GM21528 (cell line): ENCODE measurements around the gene MEPE.

Experiments
- ATAC-seq: cut with Tn5 transposase; IDR thresholded peaks from one replicate; pipeline ENCODE4 v1.9.1; 2021; ENCODE audit warnings: mild to moderate bottlenecking, moderate library complexity; ENCODE audit not compliant: unreplicated experiment, low FRiP score

MEPE gene

GRCh38 chr4:87839592-87839946 is 6.8 kb downstream of the MEPE start:
- no peak for ATAC-seq

- ATAC-seq, result no peak
These were observed 7.4 kb downstream of the MEPE start for GRCh38 chr4:87840149-87840548.

GRCh38 chr4:87843936-87844335 is 11.2 kb downstream of the MEPE start:
- no peak for ATAC-seq

GRCh38 chr4:87844452-87844851 is 11.7 kb downstream of the MEPE start:
- no peak for ATAC-seq

GRCh38 chr4:87846226-87846625 is 13.5 kb downstream of the MEPE start:
- ATAC-seq, result no peak

GRCh38 chr4:87848622-87849351 is 16.0 kb downstream of the MEPE start:
- peak; percentile 83 for ATAC-seq

- no peak for ATAC-seq
These were observed 16.8 kb downstream of the MEPE start for GRCh38 chr4:87849612-87850011.

GRCh38 chr4:87851332-87851731 is 18.6 kb downstream of the MEPE start:
- no peak for ATAC-seq

- no peak for ATAC-seq
These were observed 19.2 kb downstream of the MEPE start for GRCh38 chr4:87851953-87852352.

- ATAC-seq, result no peak
These were observed 20.3 kb downstream of the MEPE start for GRCh38 chr4:87853108-87853507.

- ATAC-seq, result no peak
These were observed 21.1 kb downstream of the MEPE start for GRCh38 chr4:87853891-87854290.

GRCh38 chr4:87855559-87855958 is 22.8 kb downstream of the MEPE start:
- ATAC-seq, result no peak

- no peak for ATAC-seq
These were observed 24.0 kb downstream of the MEPE start for GRCh38 chr4:87856816-87857215.

GRCh38 chr4:87857789-87858188 is 25.0 kb downstream of the MEPE start:
- ATAC-seq, result no peak

- ATAC-seq, result no peak
These were observed 29.5 kb downstream of the MEPE start for GRCh38 chr4:87862236-87862635.

GRCh38 chr4:87863486-87863885 is 30.7 kb downstream of the MEPE start:
- no peak for ATAC-seq

- ATAC-seq, result no peak
These were observed 31.6 kb downstream of the MEPE start for GRCh38 chr4:87864321-87864720.

- ATAC-seq, result no peak
These were observed 32.5 kb downstream of the MEPE start for GRCh38 chr4:87865288-87865687.

GRCh38 chr4:87865960-87866598 is 33.3 kb downstream of the MEPE start:
- ATAC-seq, result no peak

- no peak for ATAC-seq
These were observed 35.8 kb downstream of the MEPE start for GRCh38 chr4:87868522-87868921.

GRCh38 chr4:87872028-87872427 is 39.3 kb downstream of the MEPE start:
- no peak for ATAC-seq

- no peak for ATAC-seq
These were observed 42.4 kb downstream of the MEPE start for GRCh38 chr4:87875191-87875590.
